CD8-positive, alpha-beta memory T cell (primary cell): ENCODE measurements around the gene CC2D1B. TPM values are rescaled to one million over a fixed set of nuclear protein-coding genes. Genes with fewer than 3 reads are reported as not detected.

Experiments used
- CTCF ChIA-PET: fragments of 350-600 bp; sonication (Branson Sonifier 250); formaldehyde crosslinking; loops from one replicate; lab custom pipeline; 2021; ENCODE audit warnings: antibody characterized with exemption; lab: Charles Lee
- POLR2A ChIA-PET: fragments of 350-600 bp; sonication (Branson Sonifier 250); formaldehyde crosslinking; loops from one replicate; lab custom pipeline; 2021; ENCODE audit warnings: antibody characterized with exemption; lab: Charles Lee
- DNase-seq, 5 donors: peaks; one replicate each; pipeline versions ENCODE4 v3.0.0 to v3.0.0-alpha.2; 2020 to 2022; ENCODE audit warnings: mixed read lengths in 1 of 5
- H3K27ac ChIP-seq: one replicate; pipeline ENCODE4 v1.7.0; 2013; ENCODE audit warnings: low read depth, mild to moderate bottlenecking, low read length, moderate library complexity
- H3K27me3 ChIP-seq: 2 replicates; pipeline ENCODE4 v1.7.0; 2013; ENCODE audit warnings: low read length, mild to moderate bottlenecking; ENCODE audit not compliant: insufficient read depth, poor library complexity, severe bottlenecking
- H3K36me3 ChIP-seq: 2 replicates; pipeline ENCODE4 v1.7.0; 2013; ENCODE audit warnings: mild to moderate bottlenecking, low read length, moderate library complexity; ENCODE audit not compliant: insufficient read depth
- H3K4me1 ChIP-seq: 2 replicates; pipeline ENCODE4 v1.7.0; 2013; ENCODE audit warnings: mild to moderate bottlenecking, low read length, moderate library complexity; ENCODE audit not compliant: insufficient read depth
- H3K4me3 ChIP-seq: 2 replicates; pipeline ENCODE4 v1.7.0; 2013; ENCODE audit warnings: mild to moderate bottlenecking, low read length
- H3K9me3 ChIP-seq: 2 replicates; pipeline ENCODE4 v1.7.0; 2013; ENCODE audit warnings: mild to moderate bottlenecking, low read length
- H3K27ac Mint-ChIP-seq, 8 donors: one replicate each; pipeline ENCODE4 v1.8.0; 2020 to 2021; ENCODE audit warnings: mixed read lengths in 8 of 8, mild to moderate bottlenecking in 6 of 8, inconsistent platforms in 3 of 8, moderate library complexity in 3 of 8
- H3K27me3 Mint-ChIP-seq, 2 donors: one replicate each; pipeline ENCODE4 v1.8.0; 2020 to 2021; ENCODE audit warnings: mixed read lengths in 2 of 2, mild to moderate bottlenecking in 1 of 2, moderate library complexity in 1 of 2
- H3K36me3 Mint-ChIP-seq, 3 donors: one replicate each; pipeline ENCODE4 v1.8.0; 2020 to 2021; ENCODE audit warnings: mixed read lengths in 3 of 3, inconsistent platforms in 1 of 3, mild to moderate bottlenecking in 1 of 3
- H3K4me1 Mint-ChIP-seq, 3 donors: one replicate each; pipeline ENCODE4 v1.8.0; 2020 to 2021; ENCODE audit warnings: mixed read lengths in 3 of 3, inconsistent platforms in 1 of 3, mild to moderate bottlenecking in 1 of 3
- H3K4me3 Mint-ChIP-seq, 7 donors: one replicate each; pipeline ENCODE4 v1.8.0; 2020 to 2021; ENCODE audit warnings: mixed read lengths in 7 of 7, mild to moderate bottlenecking in 6 of 7, moderate library complexity in 4 of 7, inconsistent platforms in 2 of 7
- H3K9me3 Mint-ChIP-seq, 5 donors: one replicate each; pipeline ENCODE4 v1.8.0; 2020 to 2022; ENCODE audit warnings: mixed read lengths in 5 of 5, mild to moderate bottlenecking in 3 of 5, moderate library complexity in 2 of 5, inconsistent platforms in 1 of 5
- polyA plus RNA-seq: library from polyadenylated mRNA; unstranded; fragments of 300-500 nt; fragmentation: Illumina TruSeq; gene quantifications from one replicate; pipeline ENCODE4 v1.2.3, GENCODE V29; 2021
- total RNA-seq, 2 experiments: library from RNA; stranded (reverse); gene quantifications; one replicate each; pipeline ENCODE4 v1.2.3, GENCODE V29; 2021

Gene CC2D1B
- total and polyA plus RNA-seq, 3 experiments from 2014 or later, result 11.0 to 47.8 (median 46.2) TPM

GRCh38 chr1:52325786-52326185 is 40.2 kb downstream of the CC2D1B start:
- CTCF ChIA-PET, result no interaction called here

GRCh38 chr1:52323731-52324130 is 42.3 kb downstream of the CC2D1B start:
- ChIA-PET CTCF (no interaction called here), POLR2A (no interaction called here)
- no peaks in the 10 kb centered on the region for H3K36me3 ChIP-seq
- no peaks in the 10 kb centered on the region for H3K9me3 ChIP-seq
- DNase-seq, result no peak
- no peak overlapping the region for H3K27ac ChIP-seq
- H3K27ac Mint-ChIP-seq, result no peak overlapping the region
- no peaks in the 10 kb centered on the region for H3K27me3 ChIP-seq
- H3K36me3 Mint-ChIP-seq, result peaks cover 0 to 7% (median 0%) of the 10 kb centered on the region in 3 donors
- no peaks in the 10 kb centered on the region for H3K9me3 Mint-ChIP-seq
- H3K27me3 Mint-ChIP-seq, result peaks cover 0 to 1% of the 10 kb centered on the region in 2 donors
- no peak overlapping the region for H3K4me3 Mint-ChIP-seq
- no peak overlapping the region for H3K4me3 ChIP-seq
- H3K4me1 ChIP-seq, result no peaks in the 10 kb centered on the region
- no peaks in the 10 kb centered on the region for H3K4me1 Mint-ChIP-seq

More at GRCh38 chr1:52325786-52326185, 40.2 kb downstream of the CC2D1B start:
- no peak overlapping the region for H3K27ac ChIP-seq
- Mint-ChIP-seq H3K4me3 (no peak overlapping the region), H3K27ac (peak overlapping the region in 1 of 8 donors; percentile 24), H3K4me1 (no peaks in the 10 kb centered on the region), H3K36me3 (peaks cover 0 to 7% (median 0%) of the 10 kb centered on the region in 3 donors), H3K27me3 (peaks cover 0 to 1% of the 10 kb centered on the region in 2 donors), H3K9me3 (no peaks in the 10 kb centered on the region)
- DNase-seq, result no peak
- no peaks in the 10 kb centered on the region for H3K4me1 ChIP-seq
- no peaks in the 10 kb centered on the region for H3K9me3 ChIP-seq
- no peaks in the 10 kb centered on the region for H3K36me3 ChIP-seq
- no peaks in the 10 kb centered on the region for H3K27me3 ChIP-seq
- no peak overlapping the region for H3K4me3 ChIP-seq
- POLR2A ChIA-PET, result no interaction called here

DNA sequence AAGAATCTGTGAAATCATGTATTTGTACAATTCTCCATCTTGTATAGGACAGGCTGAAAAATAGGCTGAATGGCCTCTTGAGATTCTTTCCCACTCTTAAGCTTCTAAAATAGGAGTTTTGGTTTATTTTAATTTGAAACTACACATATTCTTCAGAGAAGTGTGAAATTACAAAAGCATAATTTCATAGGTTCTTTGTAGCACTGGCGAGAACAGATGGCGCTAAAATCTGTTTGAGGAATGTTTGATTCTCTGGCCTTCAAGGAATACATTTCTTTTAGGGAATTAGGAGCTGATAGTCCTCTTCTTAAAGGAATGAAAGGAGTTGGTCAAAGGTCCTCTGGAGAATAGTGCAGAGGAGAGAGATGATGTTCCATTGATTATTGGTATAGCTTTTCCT is 44.9 kb downstream of the CC2D1B start:
- Mint-ChIP-seq H3K27ac (no peak overlapping the region), H3K4me3 (no peak overlapping the region), H3K9me3 (no peaks in the 10 kb centered on the region), H3K4me1 (no peaks in the 10 kb centered on the region), H3K27me3 (peaks cover 0 to 1% of the 10 kb centered on the region in 2 donors), H3K36me3 (peaks cover 0 to 7% (median 0%) of the 10 kb centered on the region in 3 donors)
- no peak overlapping the region for H3K4me3 ChIP-seq
- no peaks in the 10 kb centered on the region for H3K4me1 ChIP-seq
- CTCF ChIA-PET, result interaction anchor here (1.2 kb wide), 1 partner anchor 15 kb away, joined by 6 read pairs; no protein-coding TSS in a partner anchor
- no peak for DNase-seq
- POLR2A ChIA-PET, result no interaction called here
- no peaks in the 10 kb centered on the region for H3K9me3 ChIP-seq
- H3K36me3 ChIP-seq, result no peaks in the 10 kb centered on the region
- H3K27ac ChIP-seq, result no peak overlapping the region
- H3K27me3 ChIP-seq, result no peaks in the 10 kb centered on the region

DNA sequence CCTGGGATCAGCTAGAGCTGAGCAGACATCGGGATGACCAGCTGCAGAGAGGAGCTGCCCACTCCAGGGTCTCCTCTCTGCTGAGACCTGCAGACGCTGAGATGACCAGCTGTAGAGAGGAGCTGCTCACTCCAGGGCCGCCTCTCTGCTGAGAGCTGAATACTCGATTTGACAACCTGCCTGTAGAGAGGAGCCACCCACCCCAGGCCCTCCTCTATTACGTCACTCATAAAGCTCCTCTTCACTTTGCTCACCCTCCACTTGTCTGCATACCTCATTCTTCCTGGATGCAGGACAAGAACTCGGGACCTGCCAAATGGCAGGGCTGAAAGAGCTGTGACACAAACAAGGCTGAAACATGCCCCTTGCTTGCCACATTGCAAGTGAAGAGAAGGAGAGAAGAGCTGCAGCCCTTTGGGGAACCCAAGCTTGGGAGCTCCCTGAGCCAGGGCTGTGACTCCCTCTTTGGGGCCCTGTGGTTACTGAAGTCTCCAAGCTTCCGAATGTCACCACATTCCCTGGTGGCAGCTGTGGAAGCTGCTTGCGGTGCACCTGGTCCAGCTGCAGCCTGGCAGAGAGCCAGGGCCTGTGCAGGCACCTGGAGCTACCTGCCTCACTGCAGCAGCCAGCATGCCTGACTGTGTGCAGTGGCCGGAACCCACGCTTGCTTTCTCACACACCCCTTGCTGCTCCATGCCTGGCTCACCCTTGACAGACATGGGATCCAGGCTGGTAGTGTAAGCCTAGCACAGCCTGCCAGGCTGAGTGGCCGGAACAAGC is 59.6 kb downstream of the CC2D1B start:
- DNase-seq, result no peak
- H3K36me3 ChIP-seq, result no peaks in the 10 kb centered on the region
- peaks cover 4 to 24% (median 9%) of the 10 kb centered on the region in 3 donors for H3K36me3 Mint-ChIP-seq
- peaks cover 0 to 2% of the 10 kb centered on the region in 2 donors for H3K27me3 Mint-ChIP-seq
- H3K4me3 ChIP-seq, result no peak overlapping the region
- no peaks in the 10 kb centered on the region for H3K9me3 Mint-ChIP-seq
- ChIA-PET CTCF (interaction anchor here (1.3 to 1.4 kb wide), 2 partner anchors 10 to 174 kb away, joined by 3 to 4 read pairs; no protein-coding TSS in a partner anchor), POLR2A (no interaction called here)
- no peaks in the 10 kb centered on the region for H3K9me3 ChIP-seq
- no peak overlapping the region for H3K27ac ChIP-seq
- no peak overlapping the region for H3K4me3 Mint-ChIP-seq
- peak overlapping the region in 1 of 8 donors; percentile 24 for H3K27ac Mint-ChIP-seq
- no peaks in the 10 kb centered on the region for H3K27me3 ChIP-seq
- no peaks in the 10 kb centered on the region for H3K4me1 ChIP-seq
- no peaks in the 10 kb centered on the region for H3K4me1 Mint-ChIP-seq

- ChIA-PET POLR2A (no interaction called here), CTCF (interaction anchor here (1.3 kb wide), 1 partner anchor 9 kb away, joined by 4 read pairs; no protein-coding TSS in a partner anchor)
- Mint-ChIP-seq H3K27me3 (peaks cover 0 to 2% of the 10 kb centered on the region in 2 donors), H3K27ac (peak overlapping the region in 1 of 8 donors; percentile 24), H3K4me1 (no peaks in the 10 kb centered on the region), H3K4me3 (no peak overlapping the region), H3K36me3 (peaks cover 0 to 22% (median 9%) of the 10 kb centered on the region in 3 donors), H3K9me3 (no peaks in the 10 kb centered on the region)
- no peak for DNase-seq
- no peak overlapping the region for H3K4me3 ChIP-seq
- no peaks in the 10 kb centered on the region for H3K36me3 ChIP-seq
- H3K4me1 ChIP-seq, result no peaks in the 10 kb centered on the region
- no peaks in the 10 kb centered on the region for H3K27me3 ChIP-seq
- H3K9me3 ChIP-seq, result no peaks in the 10 kb centered on the region
- H3K27ac ChIP-seq, result no peak overlapping the region
Measured at GRCh38 chr1:52305417-52306226, 60.4 kb downstream of the CC2D1B start.

Other genes with a start within 250 kb of the CC2D1B start
- 1 to 10 TPM; 4.4 to 4.7 TPM for gene ZFYVE9, start 224.1 kb downstream of the CC2D1B start, total RNA-seq
- 3.2 TPM for gene ZFYVE9, start 224.1 kb downstream of the CC2D1B start, polyA plus RNA-seq
- 10 to 100 TPM; 39.8 to 40.6 TPM for gene ORC1, start 38.2 kb upstream of the CC2D1B start, total RNA-seq
- gene ORC1, start 38.2 kb upstream of the CC2D1B start, polyA plus RNA-seq, result 0.55 TPM
- gene PRPF38A, start 38.4 kb upstream of the CC2D1B start, total RNA-seq, result 100 to 1,000 TPM; 123 to 126 TPM
- gene PRPF38A, start 38.4 kb upstream of the CC2D1B start, polyA plus RNA-seq, result 46.4 TPM
- gene TUT4, start 186.9 kb upstream of the CC2D1B start, total RNA-seq, result 10 to 100 TPM; 54.1 to 63.1 TPM
- 40.1 TPM for gene TUT4, start 186.9 kb upstream of the CC2D1B start, polyA plus RNA-seq
- 10 to 100 TPM; 29.9 to 30.0 TPM for gene GPX7, start 236.2 kb upstream of the CC2D1B start, total RNA-seq
- 31.9 TPM for gene GPX7, start 236.2 kb upstream of the CC2D1B start, polyA plus RNA-seq